D721Med (cell line): Measurements from ENCODE around the gene ZNF148.
A peak's percentile ranks its signal among the peaks of the same experiment; 100 is the strongest.

Source experiments
- DNase-seq: peaks from one replicate; pipeline ENCODE4 v3.0.0; 2011; ENCODE audit warnings: low spot score; ENCODE audit not compliant: insufficient read length
- FAIRE-seq: peaks from 2 replicates; lab custom pipeline; 2011; peaks lifted over from hg19 to GRCh38; lab: Jason Lieb, UNC
- CTCF ChIP-seq: IDR thresholded peaks from 2 replicates; pipeline ENCODE4 v1.5.1; 2012; ENCODE audit warnings: mild to moderate bottlenecking, control low read depth; ENCODE audit not compliant: insufficient read depth; ENCODE audit errors: missing control alignments

Gene ZNF148

DNA sequence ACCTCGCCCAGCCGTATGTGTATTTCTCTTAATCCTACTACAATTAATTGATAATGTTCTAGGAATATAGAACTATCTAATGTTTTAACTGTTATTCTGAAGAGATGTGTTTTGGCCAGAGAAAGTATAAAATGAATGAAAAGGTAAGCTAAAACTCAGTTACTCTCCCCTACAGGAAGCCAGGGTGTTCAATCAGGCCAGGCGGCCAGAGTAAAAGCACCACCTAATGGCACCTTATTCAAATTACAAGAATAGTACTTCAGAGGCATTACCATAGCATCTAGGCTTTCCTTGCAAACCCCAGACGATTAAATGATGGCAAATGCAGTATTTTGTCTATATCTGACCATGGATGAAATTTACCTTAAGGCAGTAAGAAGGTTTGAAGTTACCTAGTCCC, 172.9 kb downstream of the ZNF148 start:
- peak; percentile 32 for TF ChIP-seq CTCF
- DNase-seq = no peak
- no peak for FAIRE-seq

DNA sequence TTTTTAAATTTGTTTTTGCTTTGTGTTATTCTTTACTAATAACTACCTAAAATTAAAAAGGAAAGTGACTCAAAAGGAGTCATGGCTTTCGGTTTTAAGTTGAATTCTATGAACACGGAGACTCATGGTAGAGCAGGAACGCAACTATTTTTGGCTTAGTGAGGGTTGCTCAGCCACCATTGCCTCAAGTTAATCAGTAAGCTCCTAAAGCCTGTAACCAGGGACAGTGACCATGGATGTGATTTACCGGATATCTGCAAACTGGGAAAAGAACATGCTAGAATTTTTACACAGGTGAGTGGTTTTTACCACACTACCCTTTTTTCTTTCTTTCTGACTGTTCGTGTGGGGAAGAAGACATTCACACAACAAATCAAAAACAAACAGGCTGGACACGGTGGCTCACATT, 174.4 kb downstream of the ZNF148 start:
- no peak for FAIRE-seq
- TF ChIP-seq CTCF = no peak

DNA sequence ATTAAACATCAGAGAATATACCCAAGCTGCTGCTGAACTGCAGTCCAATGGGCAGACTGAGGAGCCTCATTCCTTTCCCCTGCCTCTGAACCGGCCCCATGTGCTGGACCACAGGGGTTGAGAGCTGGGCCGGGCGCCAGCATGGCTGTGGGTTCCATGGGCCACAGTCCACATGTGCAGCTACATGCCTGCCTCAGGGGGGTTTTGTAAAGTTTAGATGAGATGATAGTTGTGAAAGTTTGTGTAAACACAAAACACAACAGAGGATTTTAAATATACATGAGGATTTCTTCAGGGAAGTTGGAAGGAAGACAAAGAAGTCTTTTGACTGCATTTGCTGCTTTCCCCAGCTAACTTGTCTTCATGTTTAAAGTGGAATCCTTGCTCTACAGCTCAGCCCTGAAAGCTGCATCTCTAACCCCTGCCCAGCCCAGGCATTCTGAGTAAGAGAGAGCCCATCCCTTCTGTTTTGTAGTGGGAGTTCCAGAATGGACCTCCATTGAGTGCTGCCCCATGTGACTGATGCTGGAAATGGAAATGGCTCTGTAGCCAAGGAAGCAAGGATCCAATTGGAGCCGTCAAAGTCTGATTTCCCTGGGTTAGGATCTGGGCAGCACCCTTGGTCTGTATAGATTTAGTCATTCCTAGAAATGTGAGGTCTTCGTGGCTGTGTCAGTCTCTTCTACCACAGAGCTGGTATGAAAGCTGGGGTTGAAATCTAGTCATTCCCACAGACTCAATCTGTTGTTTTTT, 180.1 kb downstream of the ZNF148 start:
- no peak for DNase-seq
- TF ChIP-seq CTCF = no peak
- FAIRE-seq = no peak

More for the DNA sequence above, 174.4 kb downstream of the ZNF148 start:
- DNase-seq = no peak

- no peak for FAIRE-seq
- no peak for TF ChIP-seq CTCF
- no peak for DNase-seq
Observed at GRCh38 chr3:125194061-125194848, 180.9 kb downstream of the ZNF148 start.

GRCh38 chr3:125192190-125193035, 182.7 kb downstream of the ZNF148 start:
- no peak for DNase-seq
- FAIRE-seq = no peak
- TF ChIP-seq CTCF = no peak

DNA sequence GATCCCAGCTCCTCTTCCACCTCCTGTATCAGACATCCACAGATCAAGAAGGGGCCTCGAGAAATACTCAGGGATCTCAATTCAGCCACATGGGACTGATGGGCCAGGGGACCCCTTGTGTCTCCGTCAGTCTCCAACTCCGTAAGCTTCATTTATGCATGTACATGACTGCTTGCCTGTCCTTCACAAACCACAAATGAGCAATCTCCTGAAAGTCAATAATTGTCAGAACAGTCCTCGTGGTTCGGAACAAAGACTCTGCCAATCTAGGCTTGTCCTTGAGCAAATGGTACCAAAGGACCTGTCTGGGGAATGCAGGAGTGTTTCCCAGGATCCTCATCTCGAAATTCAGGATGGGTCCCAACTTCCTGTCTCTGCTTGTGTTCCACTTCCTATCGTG, 183.4 kb downstream of the ZNF148 start:
- FAIRE-seq (no peak), DNase-seq (no peak)
- no peak for TF ChIP-seq CTCF
